ENCODE results near the gene CNR2. TPM values are rescaled to one million over a fixed set of nuclear protein-coding genes. Genes with fewer than 3 reads are reported as not detected.

Gene CNR2
- total RNA-seq, 2 donors from 2014 or later, result not detected

DNA sequence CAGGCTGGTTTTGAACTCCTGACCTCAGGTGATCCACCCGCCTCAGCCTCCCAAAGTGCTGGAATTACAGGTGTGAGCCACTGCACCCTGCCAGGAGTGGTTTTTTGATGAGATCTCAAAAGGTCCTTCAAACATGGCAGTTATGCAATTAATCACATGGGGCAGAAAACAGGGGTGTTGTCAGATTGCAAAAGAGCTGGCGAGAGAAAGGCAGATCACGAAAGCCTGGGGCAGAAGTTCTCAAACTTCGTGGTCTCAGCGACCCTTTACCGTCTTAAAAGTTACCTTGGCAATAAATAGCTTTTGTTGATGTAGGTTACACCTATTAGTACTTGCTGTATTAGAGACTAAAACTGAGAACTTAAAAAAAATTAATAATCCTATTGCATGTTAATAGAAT is 16.1 kb downstream of the CNR2 start:
- WGBS, 2 experiments (ENCODE audit: insufficient coverage in 1 of 2, insufficient read length in 1 of 2), result 90 to 94% methylated on average over 4 to 6 of the region's 6 CpGs
- TF ChIP-seq, protein P1, sequence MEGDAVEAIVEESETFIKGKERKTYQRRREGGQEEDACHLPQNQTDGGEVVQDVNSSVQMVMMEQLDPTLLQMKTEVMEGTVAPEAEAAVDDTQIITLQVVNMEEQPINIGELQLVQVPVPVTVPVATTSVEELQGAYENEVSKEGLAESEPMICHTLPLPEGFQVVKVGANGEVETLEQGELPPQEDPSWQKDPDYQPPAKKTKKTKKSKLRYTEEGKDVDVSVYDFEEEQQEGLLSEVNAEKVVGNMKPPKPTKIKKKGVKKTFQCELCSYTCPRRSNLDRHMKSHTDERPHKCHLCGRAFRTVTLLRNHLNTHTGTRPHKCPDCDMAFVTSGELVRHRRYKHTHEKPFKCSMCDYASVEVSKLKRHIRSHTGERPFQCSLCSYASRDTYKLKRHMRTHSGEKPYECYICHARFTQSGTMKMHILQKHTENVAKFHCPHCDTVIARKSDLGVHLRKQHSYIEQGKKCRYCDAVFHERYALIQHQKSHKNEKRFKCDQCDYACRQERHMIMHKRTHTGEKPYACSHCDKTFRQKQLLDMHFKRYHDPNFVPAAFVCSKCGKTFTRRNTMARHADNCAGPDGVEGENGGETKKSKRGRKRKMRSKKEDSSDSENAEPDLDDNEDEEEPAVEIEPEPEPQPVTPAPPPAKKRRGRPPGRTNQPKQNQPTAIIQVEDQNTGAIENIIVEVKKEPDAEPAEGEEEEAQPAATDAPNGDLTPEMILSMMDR (conservative IDR thresholded peaks at IDR 0.05), result no peak
- no peaks in the 10 kb centered on the region for H3K36me3 Mint-ChIP-seq (ENCODE audit: low read depth)
- no peaks in the 10 kb centered on the region for H3K4me1 Mint-ChIP-seq
- no peak for DNase-seq
- H3K4me3 Mint-ChIP-seq, result no peak overlapping the region
- Histone ChIP-seq H3K4me1 (ENCODE audit: control insufficient read depth, insufficient read depth, low read length) (no peaks in the 10 kb centered on the region), H3K9me3 (ENCODE audit: control insufficient read depth, low read length) (no peaks in the 10 kb centered on the region), H3K4me3 (ENCODE audit: low read length) (no peak overlapping the region), H3K9ac (ENCODE audit: extremely low read depth, low read length, poor library complexity, severe bottlenecking) (no peak overlapping the region), H3K27ac (ENCODE audit: low read depth, low read length) (no peak overlapping the region), H3K27me3 (ENCODE audit: control insufficient read depth, insufficient read depth, low read length, poor library complexity, severe bottlenecking) (peaks cover 16% of the 10 kb centered on the region), H3K36me3 (ENCODE audit: control insufficient read depth, insufficient read depth, low read length) (no peaks in the 10 kb centered on the region)
- no peaks in the 10 kb centered on the region for H3K9me3 Mint-ChIP-seq
- peaks cover 30% of the 10 kb centered on the region for H3K27me3 Mint-ChIP-seq (ENCODE audit: insufficient read depth)
- H3K27ac Mint-ChIP-seq, result no peak overlapping the region

DNA sequence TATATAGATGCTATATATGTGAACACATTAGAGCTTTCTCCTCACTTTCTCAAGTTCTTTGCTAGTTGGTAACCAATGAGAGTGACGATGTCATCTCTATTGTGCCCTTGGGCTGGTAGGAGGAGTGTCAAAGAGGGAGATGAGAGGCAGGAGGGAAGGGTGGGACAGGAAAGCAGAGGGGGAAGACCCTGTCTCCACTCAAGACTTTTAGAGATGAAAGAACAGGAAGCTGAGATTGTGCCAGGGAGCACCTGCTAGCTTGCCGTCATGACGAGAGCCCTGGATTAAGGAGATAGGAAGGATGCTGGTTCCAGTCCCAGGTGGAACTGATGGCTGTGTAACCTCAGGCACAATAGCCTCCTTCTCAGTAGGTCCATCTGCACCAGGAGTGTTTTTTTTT is 16.7 kb downstream of the CNR2 start:
- WGBS, 2 experiments (ENCODE audit: insufficient coverage in 1 of 2, insufficient read length in 1 of 2), result 58 to 86% methylated on average over 1 to 3 of the region's 3 CpGs
- Mint-ChIP-seq H3K27me3 (ENCODE audit: insufficient read depth) (peaks cover 30% of the 10 kb centered on the region), H3K9me3 (no peaks in the 10 kb centered on the region), H3K27ac (no peak overlapping the region), H3K4me3 (no peak overlapping the region), H3K4me1 (no peaks in the 10 kb centered on the region), H3K36me3 (ENCODE audit: low read depth) (no peaks in the 10 kb centered on the region)
- no peak overlapping the region for H3K27ac ChIP-seq (ENCODE audit: low read depth, low read length)
- no peaks in the 10 kb centered on the region for H3K9me3 ChIP-seq (ENCODE audit: control insufficient read depth, low read length)
- H3K27me3 ChIP-seq (ENCODE audit: control insufficient read depth, insufficient read depth, low read length, poor library complexity, severe bottlenecking), result peaks cover 10% of the 10 kb centered on the region
- no peaks in the 10 kb centered on the region for H3K4me1 ChIP-seq (ENCODE audit: control insufficient read depth, insufficient read depth, low read length)
- DNase-seq, result no peak
- TF ChIP-seq, protein P1 (conservative IDR thresholded peaks at IDR 0.05), result no peak
- no peak overlapping the region for H3K9ac ChIP-seq (ENCODE audit: extremely low read depth, low read length, poor library complexity, severe bottlenecking)
- H3K36me3 ChIP-seq (ENCODE audit: control insufficient read depth, insufficient read depth, low read length), result no peaks in the 10 kb centered on the region
- H3K4me3 ChIP-seq (ENCODE audit: low read length), result no peak overlapping the region

DNA sequence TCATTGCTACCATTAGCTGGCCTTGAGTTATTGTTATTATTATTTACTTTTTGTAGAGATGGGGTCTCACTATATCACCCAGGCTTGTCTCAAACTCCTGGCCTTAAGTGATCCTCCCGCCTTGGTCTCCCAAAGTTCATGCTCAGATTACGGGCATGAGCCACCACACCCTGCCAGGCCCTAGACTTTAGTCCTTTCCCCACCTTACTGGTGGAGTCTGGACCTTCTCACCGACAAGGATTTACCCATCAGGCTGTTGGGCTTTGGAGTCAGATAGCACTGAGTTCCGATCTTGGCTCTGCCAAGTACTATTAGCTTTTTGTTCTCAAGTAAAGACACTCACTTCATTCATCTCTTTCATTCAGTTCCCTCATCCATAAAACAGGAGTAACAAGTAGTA is 17.2 kb downstream of the CNR2 start:
- Mint-ChIP-seq H3K27ac (no peak overlapping the region), H3K36me3 (ENCODE audit: low read depth) (no peaks in the 10 kb centered on the region), H3K4me1 (no peaks in the 10 kb centered on the region), H3K9me3 (no peaks in the 10 kb centered on the region), H3K27me3 (ENCODE audit: insufficient read depth) (peaks cover 25% of the 10 kb centered on the region), H3K4me3 (no peak overlapping the region)
- TF ChIP-seq, protein P1 (conservative IDR thresholded peaks at IDR 0.05), result no peak
- Histone ChIP-seq H3K27ac (ENCODE audit: low read depth, low read length) (no peak overlapping the region), H3K9me3 (ENCODE audit: control insufficient read depth, low read length) (no peaks in the 10 kb centered on the region), H3K4me1 (ENCODE audit: control insufficient read depth, insufficient read depth, low read length) (no peaks in the 10 kb centered on the region), H3K9ac (ENCODE audit: extremely low read depth, low read length, poor library complexity, severe bottlenecking) (no peak overlapping the region), H3K27me3 (ENCODE audit: control insufficient read depth, insufficient read depth, low read length, poor library complexity, severe bottlenecking) (peaks cover 5% of the 10 kb centered on the region), H3K36me3 (ENCODE audit: control insufficient read depth, insufficient read depth, low read length) (no peaks in the 10 kb centered on the region), H3K4me3 (ENCODE audit: low read length) (no peak overlapping the region)
- WGBS, 2 experiments (ENCODE audit: insufficient coverage in 1 of 2, insufficient read length in 1 of 2), result 67 to 92% methylated on average over 2 to 4 of the region's 4 CpGs
- DNase-seq, result no peak
